ENCODE data around the gene VAV3. TPM values are rescaled to one million over a fixed set of nuclear protein-coding genes. Genes with fewer than 3 reads are reported as not detected.

Gene VAV3
- total RNA-seq, 2 experiments from 2014 or later, result 5.5 to 5.6 TPM

- Histone ChIP-seq H3K9me3 (ENCODE audit: control insufficient read depth in 1 of 2, insufficient read depth in 1 of 2, low read length in 2 of 2) (no peaks in the 10 kb centered on the region), H3K27ac (ENCODE audit: low read depth in 1 of 2, low read length in 2 of 2) (no peak overlapping the region), H3K27me3 (ENCODE audit: control insufficient read depth in 1 of 2, insufficient read depth in 2 of 2, low read length in 2 of 2) (peaks cover 0 to 4% of the 10 kb centered on the region in 2 experiments), H3K4me3 (ENCODE audit: low read length) (no peak overlapping the region), H3K36me3 (ENCODE audit: insufficient read depth, low read length) (no peaks in the 10 kb centered on the region), H3K4me1 (ENCODE audit: insufficient read depth, low read length) (no peaks in the 10 kb centered on the region)
- ChIA-PET CTCF (no interaction called here), POLR2A (no interaction called here)
- H3K27ac Mint-ChIP-seq, result no peak overlapping the region
- H3K4me3 Mint-ChIP-seq, result no peak overlapping the region
- no peaks in the 10 kb centered on the region for H3K4me1 Mint-ChIP-seq (ENCODE audit: low read depth)
- intact Hi-C loops (cut with DNase I, micrococcal nuclease), result no loop called here
- peaks cover 4% of the 10 kb centered on the region for H3K27me3 Mint-ChIP-seq
- H3K9me3 Mint-ChIP-seq, result no peaks in the 10 kb centered on the region
- no peak for TF ChIP-seq CTCF (IDR thresholded peaks at IDR 0.05)
- ATAC-seq (ENCODE audit: poor library complexity), result no peak
- H3K36me3 Mint-ChIP-seq (ENCODE audit: low read depth), result no peaks in the 10 kb centered on the region
- no peak for DNase-seq
Observed at GRCh38 chr1:107547363-107548155, 417.4 kb downstream of the VAV3 start.

- ChIA-PET CTCF (no interaction called here), POLR2A (no interaction called here)
- no peak overlapping the region for H3K27ac ChIP-seq (ENCODE audit: low read depth in 1 of 2, low read length in 2 of 2)
- TF ChIP-seq CTCF (IDR thresholded peaks at IDR 0.05), result no peak
- Mint-ChIP-seq H3K36me3 (ENCODE audit: low read depth) (no peaks in the 10 kb centered on the region), H3K27ac (no peak overlapping the region), H3K4me1 (ENCODE audit: low read depth) (no peaks in the 10 kb centered on the region), H3K4me3 (no peak overlapping the region), H3K9me3 (no peaks in the 10 kb centered on the region), H3K27me3 (peaks cover 5% of the 10 kb centered on the region)
- no peak overlapping the region for H3K4me3 ChIP-seq (ENCODE audit: low read length)
- peaks cover 0 to 4% of the 10 kb centered on the region in 2 experiments for H3K27me3 ChIP-seq (ENCODE audit: control insufficient read depth in 1 of 2, insufficient read depth in 2 of 2, low read length in 2 of 2)
- intact Hi-C loops (cut with DNase I, micrococcal nuclease), result no loop called here
- no peaks in the 10 kb centered on the region for H3K9me3 ChIP-seq (ENCODE audit: control insufficient read depth in 1 of 2, insufficient read depth in 1 of 2, low read length in 2 of 2)
- no peak for ATAC-seq (ENCODE audit: poor library complexity)
- DNase-seq, result no peak
- H3K36me3 ChIP-seq (ENCODE audit: insufficient read depth, low read length), result no peaks in the 10 kb centered on the region
- no peaks in the 10 kb centered on the region for H3K4me1 ChIP-seq (ENCODE audit: insufficient read depth, low read length)
Observed at GRCh38 chr1:107546576-107546975, 418.4 kb downstream of the VAV3 start.

- no peaks in the 10 kb centered on the region for H3K36me3 ChIP-seq (ENCODE audit: insufficient read depth, low read length)
- Mint-ChIP-seq H3K27ac (no peak overlapping the region), H3K4me1 (ENCODE audit: low read depth) (no peaks in the 10 kb centered on the region), H3K36me3 (ENCODE audit: low read depth) (no peaks in the 10 kb centered on the region), H3K4me3 (no peak overlapping the region), H3K9me3 (no peaks in the 10 kb centered on the region), H3K27me3 (peaks cover 5% of the 10 kb centered on the region)
- TF ChIP-seq CTCF (IDR thresholded peaks at IDR 0.05), result no peak
- no peak overlapping the region for H3K27ac ChIP-seq (ENCODE audit: low read depth in 1 of 2, low read length in 2 of 2)
- H3K27me3 ChIP-seq (ENCODE audit: control insufficient read depth in 1 of 2, insufficient read depth in 2 of 2, low read length in 2 of 2), result peaks cover 0 to 4% of the 10 kb centered on the region in 2 experiments
- ChIA-PET CTCF (no interaction called here), POLR2A (no interaction called here)
- DNase-seq (no peak), ATAC-seq (ENCODE audit: poor library complexity) (no peak)
- intact Hi-C loops (cut with DNase I, micrococcal nuclease), result no loop called here
- no peaks in the 10 kb centered on the region for H3K9me3 ChIP-seq (ENCODE audit: control insufficient read depth in 1 of 2, insufficient read depth in 1 of 2, low read length in 2 of 2)
- H3K4me3 ChIP-seq (ENCODE audit: low read length), result no peak overlapping the region
- no peaks in the 10 kb centered on the region for H3K4me1 ChIP-seq (ENCODE audit: insufficient read depth, low read length)
Observed at GRCh38 chr1:107545879-107546278, 419.1 kb downstream of the VAV3 start.

Measured in CD4-positive, alpha-beta T cell (primary cell).